Measurements from ENCODE around the gene PCBP4. TPM values are rescaled to one million over a fixed set of nuclear protein-coding genes. Genes with fewer than 3 reads are reported as not detected.
"Not testable (repeated sequence)": the region's sequence is repeated elsewhere in the genome, so short reads cannot be mapped to it uniquely, and the experiment has no call there.

Gene PCBP4
- total RNA-seq, 1 experiment from 2014 or later: 17.9 TPM

DNA sequence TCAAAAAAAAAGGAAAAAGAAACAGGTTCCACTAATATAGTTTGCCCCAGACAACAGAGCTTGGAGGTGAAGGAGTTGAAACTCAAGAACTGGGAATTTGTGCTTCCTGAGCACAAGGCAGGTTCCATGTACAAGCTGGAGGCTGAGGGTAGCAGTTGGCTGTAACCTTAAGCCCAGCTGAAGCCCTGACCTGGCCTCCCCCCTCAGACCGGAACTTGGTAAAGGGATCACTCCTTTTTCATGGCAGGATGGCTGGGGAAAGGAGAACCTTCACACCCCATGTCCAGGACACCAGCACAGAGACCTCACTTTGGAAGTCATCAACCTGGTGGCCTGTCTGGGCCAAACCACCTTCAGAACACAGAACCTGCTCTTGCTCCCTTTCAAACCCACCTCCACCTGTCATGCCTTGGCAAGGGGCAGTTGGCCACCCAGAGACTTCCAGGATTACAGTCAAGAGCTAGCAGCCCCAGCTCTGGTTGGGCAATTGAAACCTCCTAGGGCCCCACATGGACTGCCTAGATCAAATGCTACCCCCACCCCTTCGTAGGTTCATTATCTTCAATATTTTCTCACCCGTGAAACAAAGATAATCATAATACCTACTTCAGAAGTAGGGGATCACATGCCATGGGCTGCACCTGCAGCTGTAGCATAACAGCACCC is 24.9 kb upstream of the PCBP4 start:
- H4K20me1 ChIP-seq (ENCODE audit: insufficient read depth): 0 out of 2 replicates have a peak, but pooled peaks cover 10% of the 10 kb centered on the region
- peaks cover 35% of the 10 kb centered on the region for H3K79me2 ChIP-seq (ENCODE audit: low read depth)
- no peak overlapping the region for H3K4me2 ChIP-seq
- H3K27me3 ChIP-seq (ENCODE audit: insufficient read depth, low read depth): no peaks in the 10 kb centered on the region
- no peak overlapping the region for H3K4me3 ChIP-seq
- intact Hi-C loops (cut with micrococcal nuclease; ENCODE audit: unreplicated experiment): no loop called here
- H3F3A ChIP-seq (ENCODE audit: insufficient read depth, low read depth): peaks cover 71% of the 10 kb centered on the region
- H3K9me2 ChIP-seq (ENCODE audit: insufficient read depth): no peaks in the 10 kb centered on the region
- ChIA-PET POLR2A (ENCODE audit: unreplicated experiment) (interaction anchor here (0.6 to 0.7 kb wide), 3 partner anchors 9 to 60 kb away, joined by 3 to 5 read pairs (median 4); partner anchors contain the start of gene PCBP4), CTCF (no interaction called here)
- H3K36me3 ChIP-seq (ENCODE audit: low read depth): peaks cover 24% of the 10 kb centered on the region
- no peaks in the 10 kb centered on the region for H3K9me3 ChIP-seq (ENCODE audit: insufficient read depth, low read depth)
- H3K4me1 ChIP-seq (replicated peaks; ENCODE audit: insufficient read depth): peaks cover 11% of the 10 kb centered on the region
- no peak for DNase-seq
- no peak overlapping the region for H2AFZ ChIP-seq
- no TSS peak for BruUV-seq (replicated peaks)
- H3K27ac ChIP-seq: no peak overlapping the region
- TF ChIP-seq EZH2 (IDR thresholded peaks at IDR 0.05; ENCODE audit: low read depth): no peak
- TF ChIP-seq, protein P1, sequence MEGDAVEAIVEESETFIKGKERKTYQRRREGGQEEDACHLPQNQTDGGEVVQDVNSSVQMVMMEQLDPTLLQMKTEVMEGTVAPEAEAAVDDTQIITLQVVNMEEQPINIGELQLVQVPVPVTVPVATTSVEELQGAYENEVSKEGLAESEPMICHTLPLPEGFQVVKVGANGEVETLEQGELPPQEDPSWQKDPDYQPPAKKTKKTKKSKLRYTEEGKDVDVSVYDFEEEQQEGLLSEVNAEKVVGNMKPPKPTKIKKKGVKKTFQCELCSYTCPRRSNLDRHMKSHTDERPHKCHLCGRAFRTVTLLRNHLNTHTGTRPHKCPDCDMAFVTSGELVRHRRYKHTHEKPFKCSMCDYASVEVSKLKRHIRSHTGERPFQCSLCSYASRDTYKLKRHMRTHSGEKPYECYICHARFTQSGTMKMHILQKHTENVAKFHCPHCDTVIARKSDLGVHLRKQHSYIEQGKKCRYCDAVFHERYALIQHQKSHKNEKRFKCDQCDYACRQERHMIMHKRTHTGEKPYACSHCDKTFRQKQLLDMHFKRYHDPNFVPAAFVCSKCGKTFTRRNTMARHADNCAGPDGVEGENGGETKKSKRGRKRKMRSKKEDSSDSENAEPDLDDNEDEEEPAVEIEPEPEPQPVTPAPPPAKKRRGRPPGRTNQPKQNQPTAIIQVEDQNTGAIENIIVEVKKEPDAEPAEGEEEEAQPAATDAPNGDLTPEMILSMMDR (conservative IDR thresholded peaks at IDR 0.05): no peak

DNA sequence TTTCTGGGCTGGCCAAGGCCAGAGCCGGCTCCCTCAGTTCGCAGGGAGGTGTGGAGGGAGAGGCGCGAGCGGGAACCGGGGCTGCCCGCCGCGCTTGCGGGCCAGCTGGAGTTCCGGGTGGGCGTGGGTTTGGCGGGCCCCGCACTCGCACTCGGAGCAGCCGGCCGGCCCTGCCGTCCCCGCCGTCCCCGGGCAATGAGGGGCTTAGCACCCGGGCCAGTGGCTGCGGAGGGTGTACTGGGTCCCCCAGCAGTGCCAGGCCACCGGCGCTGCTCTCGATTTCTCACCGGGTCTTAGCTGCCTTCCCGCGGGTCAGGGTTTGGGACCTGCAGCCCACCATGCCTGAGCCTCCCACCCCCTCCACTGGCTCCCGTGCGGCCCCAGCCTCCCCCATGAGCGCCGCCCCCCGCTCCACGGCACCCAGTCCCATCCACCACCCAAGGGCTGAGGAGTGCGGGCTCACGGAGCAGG is 23.3 kb upstream of the PCBP4 start:
- POLR2A ChIA-PET (ENCODE audit: unreplicated experiment): interaction anchor here (0.6 kb wide), 1 partner anchor 298 kb away, joined by 4 read pairs; no protein-coding TSS in a partner anchor
- H3K27ac ChIP-seq; H4K20me1 ChIP-seq (ENCODE audit: insufficient read depth); H3K4me3 ChIP-seq; H3K4me2 ChIP-seq; H3K9me3 ChIP-seq (ENCODE audit: insufficient read depth, low read depth); H3K9me2 ChIP-seq (ENCODE audit: insufficient read depth); intact Hi-C loops (cut with micrococcal nuclease; ENCODE audit: unreplicated experiment); H3K27me3 ChIP-seq (ENCODE audit: insufficient read depth, low read depth); H2AFZ ChIP-seq; BruUV-seq (replicated peaks); DNase-seq: not testable (repeated sequence)
- peaks cover 24% of the 10 kb centered on the region for H3K36me3 ChIP-seq (ENCODE audit: low read depth)
- peaks cover 32% of the 10 kb centered on the region for H3K79me2 ChIP-seq (ENCODE audit: low read depth)
- peaks cover 11% of the 10 kb centered on the region for H3K4me1 ChIP-seq (replicated peaks; ENCODE audit: insufficient read depth)
- peaks cover 69% of the 10 kb centered on the region for H3F3A ChIP-seq (ENCODE audit: insufficient read depth, low read depth)
- CTCF ChIA-PET: interaction anchor here (0.6 kb wide), 1 partner anchor 11 kb away, joined by 4 read pairs; no protein-coding TSS in a partner anchor

- Histone ChIP-seq H3K9me3 (ENCODE audit: insufficient read depth, low read depth) (no peaks in the 10 kb centered on the region), H3K36me3 (ENCODE audit: low read depth) (peaks cover 9% of the 10 kb centered on the region; the same call in 1 of the 2 replicates), H3K4me3 (no peak overlapping the region), H3F3A (ENCODE audit: insufficient read depth, low read depth) (peaks cover 58% of the 10 kb centered on the region), H3K27me3 (ENCODE audit: insufficient read depth, low read depth) (no peaks in the 10 kb centered on the region), H3K9me2 (ENCODE audit: insufficient read depth) (no peaks in the 10 kb centered on the region), H4K20me1 (ENCODE audit: insufficient read depth) (0 out of 2 replicates have a peak, but pooled peaks cover 10% of the 10 kb centered on the region), H3K4me2 (no peak overlapping the region), H3K27ac (no peak overlapping the region), H3K79me2 (ENCODE audit: low read depth) (peaks cover 19% of the 10 kb centered on the region), H2AFZ (no peak overlapping the region), H3K4me1 (replicated peaks; ENCODE audit: insufficient read depth) (peaks cover 12% of the 10 kb centered on the region)
- no peak for DNase-seq
- ChIA-PET POLR2A (ENCODE audit: unreplicated experiment) (interaction anchor here (0.6 kb wide), 1 partner anchor 262 kb away, joined by 9 read pairs; no protein-coding TSS in a partner anchor), CTCF (no interaction called here)
- TF ChIP-seq EZH2 (IDR thresholded peaks at IDR 0.05; ENCODE audit: low read depth): no peak
- intact Hi-C loops (cut with micrococcal nuclease; ENCODE audit: unreplicated experiment): no loop called here
- BruUV-seq (replicated peaks): no TSS peak
These were observed 21.3 kb upstream of the PCBP4 start for GRCh38 chr3:51988286-51989146.

Measured in PC-9 (cell line).